Germinal center (tissue), 1 donor: ENCODE data around the gene HPSE2.
"Not testable (repeated sequence)": the region's sequence is repeated elsewhere in the genome, so short reads cannot be mapped to it uniquely, and the experiment has no call there.

Experiments used
- DNase-seq: peaks from one replicate; pipeline ENCODE4 v3.0.0; 2012; ENCODE audit warnings: mixed read lengths, low spot score

HPSE2 gene

GRCh38 chr10:98563811-98564210 lies 671.8 kb downstream of the HPSE2 start:
- DNase-seq, result no peak

- DNase-seq, result no peak
Observed at GRCh38 chr10:98560565-98560964, 675.1 kb downstream of the HPSE2 start.

DNA sequence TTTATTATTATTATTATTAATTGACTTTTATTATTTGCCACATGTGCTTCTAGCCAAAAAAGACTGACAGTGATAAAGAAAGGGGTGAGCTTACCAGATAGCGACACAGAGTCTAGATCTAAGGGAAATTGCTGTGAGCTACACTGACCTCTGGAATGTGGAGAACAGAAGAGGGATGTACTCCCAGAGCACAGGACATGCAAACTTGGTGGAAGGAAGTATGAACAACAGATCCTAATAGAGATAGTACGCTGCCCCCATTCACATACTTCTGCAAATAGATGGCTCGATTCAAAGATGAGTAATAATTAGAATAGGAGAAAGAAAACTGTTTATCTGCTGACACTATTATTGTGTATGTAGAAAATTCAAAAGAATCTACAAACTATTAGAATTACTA lies 679.6 kb downstream of the HPSE2 start:
- no peak for DNase-seq

DNA sequence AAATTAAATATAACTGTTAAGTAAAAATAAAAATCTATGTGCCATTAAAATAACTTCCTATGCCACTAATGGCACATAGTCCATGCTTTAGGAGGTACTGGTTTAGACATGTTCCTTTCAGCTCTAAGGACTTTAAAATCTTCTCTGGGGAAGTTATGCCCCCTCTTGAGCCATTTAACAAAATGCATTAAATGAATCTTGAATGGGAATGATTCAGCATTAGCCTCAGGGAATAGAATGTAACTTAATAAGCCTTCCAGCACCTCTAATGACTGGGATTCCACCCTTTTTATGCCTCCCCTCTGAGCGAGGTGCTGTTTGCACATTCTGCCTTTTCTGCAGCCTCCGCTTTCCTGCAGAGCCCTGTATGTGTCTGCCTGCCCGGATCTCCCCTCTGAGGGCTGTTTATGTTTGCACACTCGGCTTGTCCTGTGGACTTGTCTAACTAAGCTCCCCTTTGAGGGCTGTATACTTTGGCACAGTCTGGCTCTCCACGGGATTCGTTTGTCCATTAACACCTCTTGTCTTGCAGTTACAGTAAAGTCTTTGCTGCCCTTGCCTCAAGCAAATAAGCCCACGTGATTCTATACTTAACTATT lies 680.5 kb downstream of the HPSE2 start:
- no peak for DNase-seq

- not testable (repeated sequence) for DNase-seq
Observed at GRCh38 chr10:98541561-98541960, 694.1 kb downstream of the HPSE2 start.

- no peak for DNase-seq
Observed at GRCh38 chr10:98539578-98539977, 696.1 kb downstream of the HPSE2 start.

DNA sequence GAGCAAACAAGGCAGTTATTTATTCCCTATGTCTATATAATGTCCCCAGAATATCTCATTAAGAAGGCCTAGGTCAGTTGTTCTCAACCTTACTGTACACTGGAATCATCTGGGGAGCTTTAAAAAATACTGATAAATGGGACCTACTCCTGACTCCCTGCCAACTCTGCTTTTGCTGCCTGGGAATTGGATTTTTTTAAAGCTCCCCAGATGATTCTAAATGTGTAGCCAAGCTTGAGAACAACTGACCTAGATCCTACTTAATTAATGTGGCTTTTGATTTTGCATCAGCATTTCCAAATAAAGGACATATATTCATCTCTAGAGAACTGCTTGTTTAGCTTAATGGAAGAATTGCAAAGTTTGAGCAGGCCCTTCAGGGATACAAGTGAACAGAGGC lies 697.2 kb downstream of the HPSE2 start:
- DNase-seq, result no peak

DNA sequence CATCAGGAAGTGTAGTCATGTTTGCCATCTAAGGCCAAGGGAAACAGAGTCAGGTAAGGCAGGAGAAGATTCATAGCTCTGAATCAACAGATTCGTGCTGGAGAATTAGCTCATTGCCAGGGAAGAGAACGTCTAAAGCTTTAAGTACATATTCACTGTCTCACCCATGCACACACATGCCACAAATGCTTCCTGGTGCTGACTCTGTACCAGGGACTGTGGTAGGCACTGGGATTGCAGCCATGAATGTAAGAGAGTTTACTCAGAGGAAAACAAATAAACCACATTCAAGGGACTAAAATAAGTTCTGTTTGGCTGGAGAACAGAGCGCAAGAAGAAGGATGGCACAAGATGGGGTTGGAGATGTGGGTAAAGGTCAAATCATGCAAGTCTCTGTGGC lies 699.1 kb downstream of the HPSE2 start:
- DNase-seq, result no peak

DNA sequence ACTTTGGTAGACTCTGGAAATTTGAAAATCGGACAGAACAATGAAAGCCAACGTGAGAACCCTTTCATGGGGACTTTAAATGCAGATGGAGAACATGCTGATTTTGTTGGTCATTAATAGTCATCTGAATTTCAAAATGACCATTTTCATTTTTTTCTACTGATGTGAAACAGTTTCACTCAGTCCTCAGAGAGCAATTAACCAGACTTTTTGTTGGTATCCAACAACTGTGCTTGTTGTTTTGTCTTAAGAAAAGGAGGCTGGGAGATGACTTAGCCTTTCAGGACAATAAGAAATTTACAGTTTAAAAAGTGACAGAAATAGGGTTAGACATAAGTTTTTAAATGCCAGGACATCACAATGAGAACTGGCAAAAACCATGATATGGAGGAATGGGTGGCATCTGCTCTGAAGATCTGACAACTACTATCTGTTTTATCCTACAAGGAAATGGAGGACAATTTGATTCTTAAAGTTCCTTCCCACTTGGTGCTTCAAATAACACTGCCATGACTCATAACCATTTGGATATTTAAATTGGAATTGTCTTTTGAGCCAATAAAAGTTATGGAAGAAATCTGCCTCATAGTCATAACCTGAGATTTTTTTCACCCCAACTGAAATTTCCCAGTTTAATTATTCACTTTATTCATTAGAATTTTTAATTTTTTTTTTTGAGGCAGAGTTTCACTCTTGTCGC lies 701.8 kb downstream of the HPSE2 start:
- DNase-seq, result no peak

DNA sequence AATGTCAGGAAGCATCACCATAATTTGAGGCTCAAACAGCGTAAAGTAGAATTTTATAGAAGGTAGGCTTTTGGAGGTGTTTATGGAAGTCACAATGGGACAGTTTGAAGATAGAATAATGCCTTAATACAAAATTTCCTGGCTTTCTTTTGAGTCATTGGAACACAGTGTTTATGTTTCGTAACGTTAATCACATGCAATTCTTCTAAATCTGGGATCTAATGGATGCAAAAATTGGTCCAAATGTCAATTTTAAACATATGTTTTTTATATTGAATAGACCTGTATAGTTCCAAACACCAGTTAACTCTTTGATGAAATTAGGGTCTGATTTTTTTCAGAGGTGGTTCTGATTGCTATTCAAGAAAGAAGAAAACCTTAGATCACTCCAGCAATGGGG lies 702.4 kb downstream of the HPSE2 start:
- no peak for DNase-seq

- no peak for DNase-seq
Observed at GRCh38 chr10:98528805-98529183, 706.9 kb downstream of the HPSE2 start.

- no peak for DNase-seq
Observed at GRCh38 chr10:98528166-98528804, 707.4 kb downstream of the HPSE2 start.

GRCh38 chr10:98525969-98526368 lies 709.7 kb downstream of the HPSE2 start:
- DNase-seq, result no peak

DNA sequence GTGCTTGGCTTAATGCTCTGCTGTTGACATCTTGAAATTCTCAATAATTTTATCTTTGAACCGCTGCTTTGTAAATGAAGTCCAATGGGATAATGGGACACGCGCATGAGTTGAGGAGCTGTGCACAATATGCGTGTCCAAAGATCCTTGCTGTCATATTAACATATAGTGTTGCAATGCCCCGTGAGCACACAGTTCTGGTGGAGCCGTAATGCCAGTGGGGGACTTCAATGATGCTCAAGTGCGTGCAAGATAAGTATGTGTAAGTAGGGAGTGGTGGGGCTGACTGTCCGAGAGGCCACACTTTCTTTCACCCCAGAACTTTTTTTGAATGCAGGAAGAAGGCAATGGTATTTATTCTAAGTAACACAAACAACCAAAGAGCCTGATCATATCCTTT lies 711.5 kb downstream of the HPSE2 start:
- no peak for DNase-seq

GRCh38 chr10:98519841-98520240 lies 715.8 kb downstream of the HPSE2 start:
- no peak for DNase-seq

GRCh38 chr10:98517672-98518071 lies 718.0 kb downstream of the HPSE2 start:
- DNase-seq, result no peak

GRCh38 chr10:98516352-98516751 lies 719.3 kb downstream of the HPSE2 start:
- no peak for DNase-seq

DNA sequence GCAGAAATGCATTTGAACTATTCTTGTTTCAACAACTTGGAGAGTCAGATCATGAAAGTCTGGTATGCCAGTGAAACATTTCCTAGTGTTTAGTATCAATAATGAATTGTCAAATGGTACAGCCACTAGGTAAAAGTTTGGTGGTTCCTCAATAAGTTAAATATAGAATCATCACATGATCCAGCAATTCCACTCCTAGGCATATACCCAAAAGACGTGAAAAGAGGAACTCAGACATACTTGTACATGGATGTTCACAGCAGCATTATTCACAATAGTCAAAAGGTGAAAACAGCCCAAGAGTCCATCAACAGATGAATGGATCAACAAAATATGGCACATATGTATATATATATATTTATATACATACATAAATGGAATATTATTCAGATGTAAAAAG lies 721.9 kb downstream of the HPSE2 start:
- DNase-seq, result no peak

GRCh38 chr10:98511876-98512275 lies 723.8 kb downstream of the HPSE2 start:
- no peak for DNase-seq

- DNase-seq, result no peak
Observed at GRCh38 chr10:98510412-98510995, 725.1 kb downstream of the HPSE2 start.

GRCh38 chr10:98509745-98510144 lies 725.9 kb downstream of the HPSE2 start:
- no peak for DNase-seq

GRCh38 chr10:98502535-98502934 lies 733.1 kb downstream of the HPSE2 start:
- DNase-seq, result not testable (repeated sequence)

DNA sequence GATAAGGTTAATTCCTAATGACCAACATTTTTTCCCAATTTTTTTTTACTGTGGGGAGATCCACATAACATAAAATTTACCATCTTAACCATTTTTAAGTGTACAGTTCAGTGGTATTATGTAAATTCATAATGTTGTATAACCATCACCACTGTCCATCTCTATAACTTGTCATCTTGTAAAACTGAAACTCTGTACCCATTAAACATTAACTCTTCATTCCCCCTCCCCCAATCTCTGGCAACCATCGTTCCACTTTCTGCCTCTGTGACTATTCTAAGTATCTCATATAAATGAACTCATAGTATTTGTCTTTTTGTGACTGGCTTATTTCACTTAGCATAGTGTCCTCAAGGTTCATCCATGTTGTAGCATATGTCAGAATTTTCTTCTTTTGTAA lies 742.9 kb downstream of the HPSE2 start:
- no peak for DNase-seq
